IPS-11a (cell line): Measurements from ENCODE around the gene EVA1C.
"Not testable (repeated sequence)": the region's sequence is repeated elsewhere in the genome, so short reads cannot be mapped to it uniquely, and the experiment has no call there.

Experiments
- H3K4me3 ChIP-seq: one replicate; pipeline ENCODE4 v1.5.1; 2013; ENCODE audit warnings: low read depth, low read length, control low read depth

The EVA1C gene

DNA sequence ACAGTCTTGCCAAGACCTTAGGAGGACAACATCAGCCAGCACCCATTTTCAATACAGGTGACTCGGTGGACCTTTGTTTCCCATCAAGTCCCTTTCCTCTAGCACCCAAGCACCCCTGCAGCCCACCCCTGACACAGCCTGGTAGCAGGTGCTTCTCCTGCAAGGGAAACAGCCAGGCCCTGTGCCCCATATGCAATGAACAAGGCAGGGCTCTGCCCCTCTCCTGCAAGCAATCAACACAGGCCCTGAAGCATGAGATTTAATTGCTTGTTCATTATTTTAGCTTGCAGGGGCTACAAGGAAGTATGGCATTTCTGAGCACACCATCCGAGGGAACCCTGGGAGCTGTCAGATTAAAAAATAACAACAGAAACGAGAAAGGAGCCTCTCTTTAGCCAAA, 137.4 kb downstream of the EVA1C start:
- H3K4me3 ChIP-seq, result no peak overlapping the region

DNA sequence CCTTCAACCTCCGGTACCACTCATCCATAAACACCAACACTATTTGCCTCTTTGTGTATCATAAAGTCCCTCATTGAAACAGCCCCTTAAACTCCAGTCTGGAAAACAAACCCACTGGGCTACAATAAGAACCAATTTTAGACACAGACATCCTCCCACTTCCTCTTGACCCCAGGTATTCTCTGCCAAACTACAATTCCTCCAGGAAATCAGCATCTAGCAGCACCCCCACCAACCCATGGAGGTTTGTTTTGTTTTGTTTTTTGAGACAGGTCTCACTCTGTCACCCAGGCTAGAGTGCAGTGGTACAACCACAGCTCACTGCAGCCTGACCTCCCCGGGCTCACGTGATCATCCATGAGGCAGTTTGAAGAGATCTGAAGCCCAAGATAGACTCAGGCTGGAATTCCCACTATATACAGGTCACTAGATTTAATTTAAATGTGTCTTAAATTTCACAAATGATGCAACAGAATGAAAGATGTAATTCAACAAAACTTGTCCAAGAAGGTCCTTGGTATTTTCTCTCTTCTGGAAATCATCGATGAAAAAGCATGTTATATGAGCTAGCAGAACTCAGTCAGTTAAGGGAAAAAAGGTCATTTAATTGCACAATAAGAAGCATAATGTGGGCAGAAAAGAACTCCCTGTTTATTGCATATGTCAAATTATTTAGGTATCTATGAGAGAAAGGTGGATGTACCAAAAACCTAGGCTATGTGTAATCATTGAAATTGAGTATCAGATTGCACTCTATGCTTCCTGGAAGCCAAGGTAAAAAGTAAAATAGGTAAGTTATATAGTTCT, 142.5 kb downstream of the EVA1C start:
- no peak overlapping the region for H3K4me3 ChIP-seq

DNA sequence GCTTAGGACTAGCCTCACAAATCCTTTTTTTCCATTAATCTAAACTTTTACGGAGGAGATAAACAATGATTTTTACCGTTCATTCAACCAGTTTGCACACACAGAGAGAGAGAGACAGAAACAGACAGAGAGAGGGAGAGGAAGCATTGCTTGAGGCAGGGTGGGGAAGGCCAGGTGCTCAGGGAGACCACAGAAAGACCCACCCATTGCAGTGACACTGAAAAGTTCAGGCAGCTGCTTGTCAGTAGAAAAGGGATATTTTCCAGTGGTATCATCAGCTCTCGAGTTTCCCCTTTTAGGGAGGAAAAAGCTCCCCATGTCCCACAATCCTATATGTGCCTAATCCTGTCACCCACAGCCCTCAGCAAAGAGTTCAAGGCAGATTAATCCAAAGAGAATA, 145.6 kb downstream of the EVA1C start:
- H3K4me3 ChIP-seq, result no peak overlapping the region

DNA sequence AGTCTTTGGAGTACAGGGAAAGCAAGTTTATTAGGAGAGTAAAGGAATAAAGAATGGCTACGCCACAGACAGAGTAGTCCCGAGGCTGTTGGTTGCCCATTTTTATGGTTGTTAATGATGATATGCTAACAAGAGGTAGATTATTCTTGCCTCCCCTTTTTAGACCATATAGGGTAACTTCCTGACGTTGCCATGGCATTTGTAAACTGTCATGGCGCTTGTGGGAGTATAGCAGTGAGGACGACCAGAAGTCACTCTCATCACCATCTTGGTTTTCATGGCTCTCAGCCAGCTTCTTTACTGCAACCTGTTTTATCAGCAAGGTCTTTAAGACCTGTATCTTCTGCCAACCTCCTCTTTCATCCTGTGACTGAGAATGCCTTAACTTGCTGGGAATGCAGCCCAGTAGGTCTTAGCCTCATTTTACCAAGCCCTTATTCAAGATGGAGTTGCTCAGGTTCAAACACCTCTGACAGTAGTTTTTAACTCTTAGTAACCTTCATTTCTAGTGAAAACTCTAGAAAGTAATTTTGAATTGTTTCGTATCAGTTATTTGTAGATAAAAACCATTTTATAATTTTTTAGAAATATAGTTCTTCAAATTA, 146.6 kb downstream of the EVA1C start:
- no peak overlapping the region for H3K4me3 ChIP-seq

DNA sequence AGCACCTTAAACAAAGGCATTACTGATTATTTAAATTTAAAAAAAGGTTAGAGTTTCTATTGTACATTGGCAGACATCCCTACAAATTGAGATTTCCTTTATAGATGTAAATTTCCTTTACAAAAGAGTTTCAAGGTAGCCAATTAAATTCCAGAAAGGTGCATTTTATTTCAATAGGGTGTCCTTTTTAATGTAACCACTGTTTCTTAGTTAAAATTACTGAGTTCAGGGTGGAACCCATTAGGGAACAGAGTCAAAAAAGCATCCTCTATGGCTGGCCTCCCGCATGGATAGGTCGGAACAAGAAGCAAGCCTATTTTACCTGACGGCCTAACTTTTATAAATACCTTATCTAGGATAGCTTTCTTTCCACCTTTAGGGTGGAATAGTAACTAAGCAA, 148.4 kb downstream of the EVA1C start:
- no peak overlapping the region for H3K4me3 ChIP-seq

DNA sequence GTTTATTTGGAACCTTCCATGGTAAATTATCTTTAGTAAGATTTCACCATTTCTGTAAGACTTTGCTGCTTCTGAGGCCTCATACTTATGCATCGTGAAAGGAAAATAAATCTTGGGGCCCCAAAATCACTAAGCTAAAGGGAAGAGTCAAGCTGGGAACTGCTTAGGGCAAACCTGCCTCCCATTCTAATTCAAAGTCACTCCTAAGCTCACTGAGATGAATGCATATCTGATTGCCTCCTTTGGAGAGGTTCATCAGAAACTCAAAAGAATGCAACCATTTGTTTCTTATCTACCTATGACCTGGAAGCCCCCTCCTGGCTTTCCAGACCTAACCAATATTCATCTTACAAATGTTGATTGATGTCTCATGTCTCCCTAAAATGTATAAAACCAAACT, 149.0 kb downstream of the EVA1C start:
- not testable (repeated sequence) for H3K4me3 ChIP-seq

DNA sequence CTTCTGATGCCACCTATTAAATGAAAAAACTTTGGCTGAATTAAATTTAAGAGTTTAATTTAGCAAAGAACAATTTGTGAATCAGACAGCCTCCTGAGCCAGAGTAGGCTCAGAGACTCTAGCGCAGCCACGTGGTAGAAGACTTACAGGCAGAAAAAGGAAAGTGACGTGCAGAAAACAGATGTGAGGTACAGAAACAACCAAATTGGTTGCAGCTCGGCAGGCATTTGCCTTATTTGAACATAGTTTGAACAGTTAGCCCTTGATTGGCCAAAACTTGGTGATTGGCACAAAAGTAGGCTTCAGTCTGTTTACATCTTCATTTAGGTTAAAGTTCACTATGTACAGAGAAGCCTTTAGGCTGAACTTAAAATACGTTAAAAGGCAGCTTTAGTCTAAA, 149.9 kb downstream of the EVA1C start:
- H3K4me3 ChIP-seq, result no peak overlapping the region

DNA sequence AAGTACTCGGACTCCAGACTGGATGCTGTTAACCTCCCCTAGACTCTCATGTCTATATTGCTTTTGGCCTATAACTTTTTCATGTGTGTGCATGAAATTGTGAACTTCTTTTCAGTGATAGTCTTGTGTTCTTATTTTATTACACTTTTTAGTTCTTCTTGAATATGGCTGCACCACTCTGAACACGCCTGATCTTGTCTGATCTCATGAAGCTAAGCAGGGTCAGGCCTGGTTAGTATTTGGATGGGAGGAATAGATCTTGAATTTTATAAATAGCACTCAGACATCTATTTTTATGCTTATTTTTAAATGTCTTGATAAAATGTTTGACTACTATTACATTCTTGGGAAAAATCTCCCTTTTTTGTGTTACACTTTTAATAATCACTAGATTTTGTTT, 150.4 kb downstream of the EVA1C start:
- H3K4me3 ChIP-seq, result no peak overlapping the region
